Gastroesophageal sphincter (tissue), 3 donors: Measurements from ENCODE around the gene CSN1S1.

ENCODE experiments used
- CTCF ChIP-seq, 4 experiments: fragments of 200-600 bp in 2 of 4; fragments of 450-650 bp in 2 of 4; sonication (generic) in 1 of 4; IDR thresholded peaks; one replicate each; pipeline ENCODE4 v1.5.1; 2017 to 2019; ENCODE audit warnings: antibody characterized with exemption in 4 of 4, mild to moderate bottlenecking in 2 of 4, moderate library complexity in 2 of 4
- POLR2A ChIP-seq, 2 donors: fragments of 450-650 bp; IDR thresholded peaks; one replicate each; pipeline ENCODE4 v1.6.1; 2017; ENCODE audit warnings: antibody characterized with exemption in 2 of 2, mild to moderate bottlenecking in 2 of 2, moderate library complexity in 1 of 2
- POLR2AphosphoS5 ChIP-seq: sonication (generic); formaldehyde crosslinking; IDR thresholded peaks from one replicate; pipeline ENCODE4 v1.6.1; 2017; ENCODE audit warnings: antibody characterized with exemption

GRCh38 chr4:69995526-69996016 is 64.7 kb downstream of the CSN1S1 start, which contains the start of gene STATH:
- TF ChIP-seq CTCF (IDR thresholded peaks at IDR 0.05) (no peak), POLR2A (IDR thresholded peaks at IDR 0.05) (no peak), POLR2AphosphoS5 (no peak)
